ENCODE data around the gene LNPK.
"Not testable (repeated sequence)": the region's sequence is repeated elsewhere in the genome, so short reads cannot be mapped to it uniquely, and the experiment has no call there.

LNPK gene

DNA sequence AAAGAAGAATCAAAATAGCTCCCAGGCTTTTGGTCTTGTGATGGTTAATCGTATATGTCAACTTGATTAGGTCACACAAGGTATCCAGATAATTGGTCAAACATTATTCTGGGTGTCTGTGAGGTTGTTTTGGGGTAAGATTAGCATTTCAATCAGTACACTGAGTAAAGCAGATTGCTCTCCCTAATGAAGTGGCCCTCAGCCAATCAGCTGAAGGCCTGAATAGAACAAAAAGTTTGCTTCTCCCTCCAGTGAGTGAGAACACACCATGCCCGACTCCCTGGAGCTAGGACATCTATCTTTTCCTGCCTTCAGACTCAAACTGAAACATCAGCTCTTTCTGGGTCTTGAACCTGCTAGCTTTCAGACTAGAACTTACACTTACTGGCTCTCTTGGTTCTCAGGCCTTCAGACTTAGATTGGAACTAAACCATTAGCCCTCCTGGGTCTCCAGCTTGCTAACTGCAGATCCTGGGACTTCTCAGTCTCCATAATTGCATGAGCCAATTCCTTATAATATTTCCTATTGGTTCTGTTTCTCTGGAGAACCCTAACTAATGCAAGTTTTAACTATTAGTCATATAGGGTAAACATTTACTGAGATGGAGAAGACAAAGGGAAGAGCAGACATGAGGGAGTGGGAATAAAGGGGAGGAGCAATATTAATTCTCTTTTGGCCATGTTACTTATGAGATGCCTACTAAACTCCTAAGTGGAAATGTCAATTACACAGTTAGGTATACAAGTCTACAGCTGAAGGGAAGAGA is 25.5 kb downstream of the LNPK start:
- in situ Hi-C loops (cut with MboI; ENCODE audit: low sequenced_read_pairs) = no loop called here

DNA sequence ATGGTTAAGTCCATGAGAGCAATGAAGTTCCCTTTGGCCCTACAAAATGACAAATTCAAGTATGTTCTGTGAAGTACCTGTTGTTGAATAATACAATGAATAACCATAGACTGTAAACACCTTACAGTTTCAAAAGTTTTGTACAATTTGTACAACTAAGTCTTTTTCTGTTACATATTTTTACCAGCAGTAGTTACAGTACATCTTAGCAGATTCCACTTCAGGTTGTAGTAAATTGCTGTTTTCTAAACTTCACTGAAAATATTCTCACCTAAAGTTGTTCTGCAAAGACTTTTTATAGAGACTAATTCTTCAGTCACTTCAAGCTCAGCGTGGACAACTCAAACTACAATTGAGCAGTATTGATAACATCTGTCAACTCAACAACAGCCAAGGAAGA is 28.7 kb downstream of the LNPK start:
- in situ Hi-C loops (cut with MboI; ENCODE audit: low sequenced_read_pairs) = no loop called here

- in situ Hi-C loops (cut with MboI; ENCODE audit: low sequenced_read_pairs) = no loop called here
These were observed 35.2 kb downstream of the LNPK start for GRCh38 chr2:175966839-175967238.

GRCh38 chr2:175965773-175966172 is 36.3 kb downstream of the LNPK start:
- in situ Hi-C loops (cut with MboI; ENCODE audit: low sequenced_read_pairs) = no loop called here

DNA sequence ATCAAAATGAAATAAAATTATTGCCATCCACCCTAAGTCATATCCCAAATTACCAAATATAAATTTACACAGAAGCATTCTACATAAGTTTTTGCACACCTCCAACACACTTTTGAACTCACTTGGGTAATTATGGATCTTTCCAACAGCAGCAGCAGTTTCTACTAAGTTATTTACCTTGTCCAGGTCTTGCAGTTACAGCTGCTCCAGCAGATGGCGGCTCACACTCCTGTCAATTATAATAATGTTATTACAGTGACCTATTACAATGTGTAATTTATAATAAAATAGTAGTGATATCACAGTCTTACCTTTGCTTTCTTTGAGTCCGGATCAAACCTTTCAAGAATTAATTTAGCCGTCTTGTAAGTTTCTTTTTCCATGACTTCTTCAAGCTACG is 37.9 kb downstream of the LNPK start:
- in situ Hi-C loops (cut with MboI; ENCODE audit: low sequenced_read_pairs) = no loop called here

GRCh38 chr2:175963171-175963570 is 38.9 kb downstream of the LNPK start:
- in situ Hi-C loops (cut with MboI; ENCODE audit: low sequenced_read_pairs) = not testable (repeated sequence)

DNA sequence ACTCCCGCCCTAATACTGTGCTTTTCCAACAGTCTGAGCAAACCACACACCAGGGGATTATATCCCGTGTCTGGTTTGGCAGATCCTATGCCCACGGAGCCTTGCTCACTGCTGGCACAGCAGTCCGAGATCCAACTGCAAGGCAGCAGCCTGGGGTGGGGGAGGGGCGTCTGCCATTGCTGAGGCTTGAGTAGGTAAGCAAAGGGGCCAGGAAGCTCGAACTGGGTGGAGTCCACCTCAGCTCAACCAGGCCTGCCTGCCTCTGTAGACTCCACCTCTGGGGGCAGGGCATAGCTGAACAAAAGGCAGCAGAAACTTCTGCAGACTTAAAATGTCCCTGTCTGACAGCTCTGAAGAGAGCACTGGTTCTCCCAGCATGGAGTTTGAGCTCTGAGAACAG is 44.2 kb downstream of the LNPK start:
- in situ Hi-C loops (cut with MboI; ENCODE audit: low sequenced_read_pairs) = no loop called here

DNA sequence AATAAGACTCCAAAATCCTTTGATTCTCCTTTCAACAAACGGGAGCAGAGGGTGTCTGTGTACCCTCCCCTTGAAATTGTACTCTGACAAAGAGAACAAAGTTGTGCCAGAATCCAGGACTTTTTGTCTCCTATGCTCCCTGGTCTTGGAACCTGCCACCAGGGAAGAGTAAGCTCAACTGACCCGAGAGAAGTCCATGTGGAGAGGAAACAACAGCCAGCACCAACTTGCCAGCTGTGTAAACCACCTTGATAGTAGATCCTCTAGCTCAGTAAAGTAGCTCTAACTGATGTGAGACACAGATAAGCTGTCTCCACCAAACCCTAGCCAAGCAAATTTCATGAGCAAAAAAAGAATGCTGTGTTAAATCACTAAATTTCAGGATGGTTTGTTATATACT is 46.9 kb downstream of the LNPK start:
- in situ Hi-C loops (cut with MboI; ENCODE audit: low sequenced_read_pairs) = no loop called here

- in situ Hi-C loops (cut with MboI; ENCODE audit: low sequenced_read_pairs) = no loop called here
These were observed 51.6 kb downstream of the LNPK start for GRCh38 chr2:175950512-175950911.

GRCh38 chr2:175948191-175948590 is 53.9 kb downstream of the LNPK start:
- in situ Hi-C loops (cut with MboI; ENCODE audit: low sequenced_read_pairs) = no loop called here

GRCh38 chr2:175947073-175947472 is 55.0 kb downstream of the LNPK start:
- in situ Hi-C loops (cut with MboI; ENCODE audit: low sequenced_read_pairs) = no loop called here

- in situ Hi-C loops (cut with MboI; ENCODE audit: low sequenced_read_pairs) = no loop called here
These were observed 60.4 kb downstream of the LNPK start for GRCh38 chr2:175941699-175942098.

- in situ Hi-C loops (cut with MboI; ENCODE audit: low sequenced_read_pairs) = no loop called here
These were observed 64.9 kb downstream of the LNPK start for GRCh38 chr2:175937216-175937615.

DNA sequence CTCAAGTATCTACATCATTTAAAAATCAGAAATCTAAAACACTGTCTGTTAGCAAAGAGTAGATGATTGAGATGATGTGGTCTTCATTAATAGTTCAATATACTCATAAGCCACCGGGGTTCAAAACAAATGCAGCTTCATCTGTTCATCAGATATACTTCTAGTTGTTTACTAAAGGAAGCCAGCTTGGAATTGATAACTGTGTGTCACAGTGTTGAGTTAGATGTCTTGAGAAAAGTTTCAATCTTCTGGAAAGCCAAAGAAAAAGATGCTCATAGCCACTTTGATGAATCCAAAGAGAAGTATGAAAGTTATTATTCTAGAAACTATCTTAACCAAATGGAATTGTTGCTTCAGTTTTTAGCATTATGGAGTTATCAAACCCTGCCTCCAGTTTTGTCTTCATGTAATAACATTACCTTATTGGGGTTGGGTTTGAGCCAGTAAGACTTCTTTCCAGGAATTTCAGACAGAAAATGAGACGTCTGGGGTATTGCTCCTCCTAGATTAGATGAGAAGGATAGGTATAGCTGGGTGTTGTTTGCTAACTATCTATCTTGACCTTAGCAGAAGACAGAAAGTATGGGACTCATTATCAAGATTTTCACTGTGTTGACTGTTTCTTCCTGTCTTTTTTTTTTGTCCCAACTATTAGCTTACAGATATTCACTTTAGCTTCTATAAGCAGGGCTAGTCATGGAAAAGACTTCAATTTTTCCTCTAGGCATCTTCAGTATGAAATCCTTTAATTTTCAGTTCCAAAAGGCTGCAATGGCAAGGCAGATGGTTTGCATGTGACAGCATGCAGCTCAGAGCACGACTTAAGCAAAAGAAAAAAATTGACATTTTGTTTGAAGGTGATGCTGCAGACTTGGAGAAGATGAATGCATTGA is 66.5 kb downstream of the LNPK start:
- in situ Hi-C loops (cut with MboI; ENCODE audit: low sequenced_read_pairs) = no loop called here

DNA sequence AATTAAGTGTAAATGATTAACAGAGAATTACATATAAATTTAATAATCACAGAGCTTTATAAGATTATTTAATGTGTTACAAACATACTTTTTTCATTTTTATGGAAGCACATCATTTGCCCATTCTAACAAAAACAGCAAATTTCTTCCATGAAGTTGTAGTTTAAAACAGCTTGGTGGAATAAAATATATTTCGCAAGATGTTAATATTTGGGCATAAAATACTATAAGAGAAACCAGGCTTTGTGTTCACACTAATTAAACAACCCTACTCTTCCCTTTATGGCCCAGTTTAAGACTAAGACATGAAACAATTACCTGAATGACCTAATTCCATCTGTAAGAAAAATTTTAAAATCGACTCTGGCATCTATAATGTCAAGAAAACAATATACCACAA is 69.4 kb downstream of the LNPK start:
- in situ Hi-C loops (cut with MboI; ENCODE audit: low sequenced_read_pairs) = no loop called here

GRCh38 chr2:175931805-175932204 is 70.3 kb downstream of the LNPK start:
- in situ Hi-C loops (cut with MboI; ENCODE audit: low sequenced_read_pairs) = no loop called here

DNA sequence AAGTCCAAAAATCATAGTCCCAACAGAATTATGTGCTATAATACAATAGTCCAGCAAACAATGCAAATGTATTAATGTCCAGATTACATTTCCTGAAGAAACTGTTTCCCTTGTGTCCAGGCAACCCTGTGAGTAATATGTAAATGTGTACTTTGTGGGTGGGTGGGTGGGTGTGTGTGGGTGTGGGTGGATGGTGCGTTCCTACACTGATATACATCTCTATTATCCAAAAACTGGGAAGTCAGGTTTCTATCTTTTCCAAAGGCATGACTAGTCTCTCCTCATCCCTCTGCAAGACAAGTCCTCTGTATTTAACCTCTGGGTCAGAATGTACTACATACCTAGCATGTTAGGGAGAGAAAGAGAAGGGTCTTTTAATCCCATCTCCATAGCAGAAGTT is 71.6 kb downstream of the LNPK start:
- in situ Hi-C loops (cut with MboI; ENCODE audit: low sequenced_read_pairs) = no loop called here

GRCh38 chr2:175929850-175930249 is 72.2 kb downstream of the LNPK start:
- in situ Hi-C loops (cut with MboI; ENCODE audit: low sequenced_read_pairs) = no loop called here

DNA sequence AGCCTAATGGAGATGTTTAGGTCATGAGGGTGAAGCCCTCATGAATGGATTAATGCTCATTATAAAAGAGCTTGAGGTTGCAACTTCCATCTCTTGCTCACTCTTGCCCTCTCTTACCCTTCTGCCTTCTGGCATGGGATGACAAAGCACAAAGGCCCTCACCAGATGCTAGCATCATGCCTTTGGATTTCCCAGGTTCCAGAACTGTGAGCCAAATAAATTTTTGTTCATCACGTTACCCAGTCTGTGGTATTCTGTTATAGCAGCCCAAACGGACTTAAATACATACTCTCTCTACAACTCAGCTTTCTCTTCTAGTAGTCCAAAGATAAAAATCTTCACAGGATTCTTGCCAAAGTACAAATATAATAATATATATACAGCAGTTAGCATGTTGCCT is 75.8 kb downstream of the LNPK start:
- in situ Hi-C loops (cut with MboI; ENCODE audit: low sequenced_read_pairs) = no loop called here

GRCh38 chr2:175922160-175922559 is 79.9 kb downstream of the LNPK start:
- in situ Hi-C loops (cut with MboI; ENCODE audit: low sequenced_read_pairs) = no loop called here

GRCh38 chr2:175918935-175919334 is 83.1 kb downstream of the LNPK start:
- in situ Hi-C loops (cut with MboI; ENCODE audit: low sequenced_read_pairs) = no loop called here

- in situ Hi-C loops (cut with MboI; ENCODE audit: low sequenced_read_pairs) = no loop called here
These were observed 87.2 kb downstream of the LNPK start for GRCh38 chr2:175914846-175915245.

All from HL-60/S4 treated with phorbol 12-myristate 13-acetate at 8.2 ng/mL for 4 days and 3 days (cell line).